ENCODE measurements around the gene KPNA2.
A peak's percentile ranks its signal among the peaks of the same experiment; 100 is the strongest.

Gene KPNA2

DNA sequence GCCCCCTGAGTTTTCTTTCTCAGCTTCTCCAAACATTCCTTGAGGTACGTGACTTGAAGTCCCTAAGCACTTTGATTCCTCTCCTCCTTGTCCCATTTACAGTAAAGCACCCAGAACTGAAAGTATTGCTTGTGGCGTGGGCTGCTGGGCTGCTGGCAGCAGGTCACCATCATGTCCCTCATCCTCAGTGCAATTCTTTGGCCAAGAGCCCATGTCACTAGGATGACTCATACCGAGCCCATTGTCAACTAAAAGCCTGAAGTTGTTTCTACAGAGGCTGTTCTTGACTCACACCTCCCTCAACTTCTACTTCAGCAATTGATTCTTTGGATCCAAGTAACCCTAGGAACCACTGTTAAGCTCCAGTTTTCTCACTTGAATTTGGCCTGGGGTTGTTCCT lies 54.3 kb downstream of the KPNA2 start:
- Histone ChIP-seq H3K4me2 (ENCODE audit: low read depth, low read length, poor library complexity, severe bottlenecking) (peak overlapping the region; percentile 19), H3K36me3 (ENCODE audit: insufficient read depth, low read length) (no peaks in the 10 kb centered on the region), H2AFZ (ENCODE audit: low read length) (no peak overlapping the region; the same call in 1 of the 2 replicates), H3K27me3 (ENCODE audit: insufficient read depth, low read length, poor library complexity, severe bottlenecking) (no peaks in the 10 kb centered on the region), H3K79me2 (ENCODE audit: insufficient read depth, low read length) (no peaks in the 10 kb centered on the region; the same call in 1 of the 2 replicates), H3F3A (ENCODE audit: low read depth) (peaks cover 30% of the 10 kb centered on the region), H3K9me2 (replicated peaks; ENCODE audit: low read depth, low read length) (no peaks in the 10 kb centered on the region), H3K4me1 (ENCODE audit: insufficient read depth, low read length, poor library complexity, severe bottlenecking) (peaks cover 71% of the 10 kb centered on the region), H3K4me3 (ENCODE audit: low read length, poor library complexity, severe bottlenecking) (no peak overlapping the region), H3K9ac (ENCODE audit: low read depth, low read length, poor library complexity, severe bottlenecking) (peak overlapping the region; percentile 81), H3K9me3 (ENCODE audit: insufficient read depth, low read depth, low read length) (no peaks in the 10 kb centered on the region), H4K20me1 (ENCODE audit: insufficient read depth, low read length, poor library complexity, severe bottlenecking) (no peaks in the 10 kb centered on the region)
- TF ChIP-seq, protein P1, sequence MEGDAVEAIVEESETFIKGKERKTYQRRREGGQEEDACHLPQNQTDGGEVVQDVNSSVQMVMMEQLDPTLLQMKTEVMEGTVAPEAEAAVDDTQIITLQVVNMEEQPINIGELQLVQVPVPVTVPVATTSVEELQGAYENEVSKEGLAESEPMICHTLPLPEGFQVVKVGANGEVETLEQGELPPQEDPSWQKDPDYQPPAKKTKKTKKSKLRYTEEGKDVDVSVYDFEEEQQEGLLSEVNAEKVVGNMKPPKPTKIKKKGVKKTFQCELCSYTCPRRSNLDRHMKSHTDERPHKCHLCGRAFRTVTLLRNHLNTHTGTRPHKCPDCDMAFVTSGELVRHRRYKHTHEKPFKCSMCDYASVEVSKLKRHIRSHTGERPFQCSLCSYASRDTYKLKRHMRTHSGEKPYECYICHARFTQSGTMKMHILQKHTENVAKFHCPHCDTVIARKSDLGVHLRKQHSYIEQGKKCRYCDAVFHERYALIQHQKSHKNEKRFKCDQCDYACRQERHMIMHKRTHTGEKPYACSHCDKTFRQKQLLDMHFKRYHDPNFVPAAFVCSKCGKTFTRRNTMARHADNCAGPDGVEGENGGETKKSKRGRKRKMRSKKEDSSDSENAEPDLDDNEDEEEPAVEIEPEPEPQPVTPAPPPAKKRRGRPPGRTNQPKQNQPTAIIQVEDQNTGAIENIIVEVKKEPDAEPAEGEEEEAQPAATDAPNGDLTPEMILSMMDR (conservative IDR thresholded peaks at IDR 0.05; ENCODE audit: low read length), result no peak
- TF ChIP-seq EZH2phosphoT487 (IDR thresholded peaks at IDR 0.05; ENCODE audit: borderline replicate concordance), result no peak

- no peaks in the 10 kb centered on the region for H4K20me1 ChIP-seq (ENCODE audit: insufficient read depth, low read length, poor library complexity, severe bottlenecking)
- no peak overlapping the region for H3K4me3 ChIP-seq (ENCODE audit: low read length, poor library complexity, severe bottlenecking)
- no peaks in the 10 kb centered on the region for H3K27me3 ChIP-seq (ENCODE audit: insufficient read depth, low read length, poor library complexity, severe bottlenecking)
- H3K79me2 ChIP-seq (ENCODE audit: insufficient read depth, low read length), result no peaks in the 10 kb centered on the region; the same call in 1 of the 2 replicates
- no peak overlapping the region for H3K9ac ChIP-seq (ENCODE audit: low read depth, low read length, poor library complexity, severe bottlenecking)
- peaks cover 28% of the 10 kb centered on the region for H3K4me1 ChIP-seq (ENCODE audit: insufficient read depth, low read length, poor library complexity, severe bottlenecking)
- no peaks in the 10 kb centered on the region for H3F3A ChIP-seq (ENCODE audit: low read depth)
- no peak overlapping the region for H3K4me2 ChIP-seq (ENCODE audit: low read depth, low read length, poor library complexity, severe bottlenecking)
- no peaks in the 10 kb centered on the region for H3K9me2 ChIP-seq (replicated peaks; ENCODE audit: low read depth, low read length)
- no peak for TF ChIP-seq EZH2phosphoT487 (IDR thresholded peaks at IDR 0.05; ENCODE audit: borderline replicate concordance)
- TF ChIP-seq, protein P1 (conservative IDR thresholded peaks at IDR 0.05; ENCODE audit: low read length), result no peak
- H3K9me3 ChIP-seq (ENCODE audit: insufficient read depth, low read depth, low read length), result no peaks in the 10 kb centered on the region
- H2AFZ ChIP-seq (ENCODE audit: low read length), result no peak overlapping the region
- H3K36me3 ChIP-seq (ENCODE audit: insufficient read depth, low read length), result no peaks in the 10 kb centered on the region
These were observed 59.0 kb downstream of the KPNA2 start for GRCh38 chr17:68094481-68095078.

DNA sequence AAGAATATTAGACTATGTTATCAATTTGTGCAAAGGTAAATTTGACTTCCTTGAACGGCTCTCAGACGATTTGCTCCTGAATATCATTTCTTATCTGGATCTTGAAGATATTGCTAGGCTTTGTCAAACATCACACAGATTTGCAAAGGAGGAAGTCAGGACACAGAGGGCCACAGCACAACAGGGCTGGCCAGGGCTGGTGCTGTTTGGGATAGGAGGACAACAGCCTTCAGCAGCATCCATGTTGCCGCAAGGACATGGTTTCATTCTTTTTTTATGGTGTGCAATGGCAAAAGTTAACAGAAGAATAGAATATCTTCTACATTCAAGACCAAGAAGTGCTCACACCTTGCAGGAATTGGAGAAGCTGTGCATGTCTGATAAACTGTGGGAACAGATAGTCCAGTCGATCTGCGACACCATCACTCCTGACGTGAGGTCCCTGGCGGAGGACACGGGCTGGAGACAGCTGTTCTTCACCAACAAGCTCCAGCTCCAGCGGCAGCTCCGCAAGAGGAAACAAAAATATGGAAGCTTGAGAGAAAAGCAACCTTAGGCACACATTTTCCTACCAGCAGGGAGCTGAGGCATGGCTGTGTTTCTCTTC lies 59.8 kb downstream of the KPNA2 start:
- Histone ChIP-seq H3F3A (ENCODE audit: low read depth) (no peaks in the 10 kb centered on the region), H3K4me2 (ENCODE audit: low read depth, low read length, poor library complexity, severe bottlenecking) (no peak overlapping the region), H3K9me3 (ENCODE audit: insufficient read depth, low read depth, low read length) (no peaks in the 10 kb centered on the region), H3K27me3 (ENCODE audit: insufficient read depth, low read length, poor library complexity, severe bottlenecking) (no peaks in the 10 kb centered on the region), H3K36me3 (ENCODE audit: insufficient read depth, low read length) (no peaks in the 10 kb centered on the region), H3K79me2 (ENCODE audit: insufficient read depth, low read length) (no peaks in the 10 kb centered on the region; the same call in 1 of the 2 replicates), H3K9me2 (replicated peaks; ENCODE audit: low read depth, low read length) (no peaks in the 10 kb centered on the region), H3K9ac (ENCODE audit: low read depth, low read length, poor library complexity, severe bottlenecking) (no peak overlapping the region), H2AFZ (ENCODE audit: low read length) (no peak overlapping the region), H3K4me1 (ENCODE audit: insufficient read depth, low read length, poor library complexity, severe bottlenecking) (peaks cover 21% of the 10 kb centered on the region), H4K20me1 (ENCODE audit: insufficient read depth, low read length, poor library complexity, severe bottlenecking) (no peaks in the 10 kb centered on the region), H3K4me3 (ENCODE audit: low read length, poor library complexity, severe bottlenecking) (no peak overlapping the region)
- no peak for TF ChIP-seq EZH2phosphoT487 (IDR thresholded peaks at IDR 0.05; ENCODE audit: borderline replicate concordance)
- TF ChIP-seq, protein P1 (conservative IDR thresholded peaks at IDR 0.05; ENCODE audit: low read length), result no peak

All from Loucy (cell line).